H1 (cell line): ENCODE data around the gene FANK1. TPM values are rescaled to one million over a fixed set of nuclear protein-coding genes. Genes with fewer than 3 reads are reported as not detected.

Source experiments
- CREB1 ChIP-seq: IDR thresholded peaks from 2 replicates; pipeline ENCODE4 v1.6.1; 2012; ENCODE audit warnings: inconsistent platforms
- EZH2 ChIP-seq: fragments of 200-600 bp; sonication (generic); IDR thresholded peaks from 2 replicates; pipeline ENCODE4 v1.7.1; 2012; ENCODE audit warnings: low read depth, mild to moderate bottlenecking, moderate library complexity, low read length, inconsistent platforms; ENCODE audit not compliant: severe bottlenecking
- JUND ChIP-seq: IDR thresholded peaks from 2 replicates; pipeline ENCODE4 v1.6.1; 2011; ENCODE audit warnings: mild to moderate bottlenecking, improper control_type of control experiment, low read length
- MAFK ChIP-seq: IDR thresholded peaks from 2 replicates; pipeline ENCODE4 v1.6.1; 2012; ENCODE audit warnings: low read depth, mild to moderate bottlenecking, improper control_type of control experiment, low read length
- RAD21 ChIP-seq, 2 experiments: IDR thresholded peaks in 1 of 2; conservative IDR thresholded peaks in 1 of 2; 2 replicates each; pipeline ENCODE4 v1.6.1; 2011; ENCODE audit warnings: low read depth in 2 of 2, low read length in 2 of 2, improper control_type of control experiment in 1 of 2, inconsistent platforms in 1 of 2, mild to moderate bottlenecking in 1 of 2, moderate library complexity in 1 of 2
- RNF2 ChIP-seq: fragments of 200-900, 300-1000 bp; sonication (generic); IDR thresholded peaks from 2 replicates; pipeline ENCODE4 v1.7.1; 2016; ENCODE audit warnings: borderline replicate concordance, low read depth, mild to moderate bottlenecking, antibody characterized with exemption, low read length; ENCODE audit not compliant: poor library complexity, severe bottlenecking; ENCODE audit errors: missing control alignments
- SIN3A ChIP-seq, 2 experiments: IDR thresholded peaks in 1 of 2; conservative IDR thresholded peaks in 1 of 2; 2 replicates each; pipeline ENCODE4 v1.6.1; 2011 to 2012; ENCODE audit warnings: low read length in 2 of 2, improper control_type of control experiment in 1 of 2, low read depth in 1 of 2, mild to moderate bottlenecking in 1 of 2
- polyA plus RNA-seq, 7 experiments: library from polyadenylated mRNA; depleted of rRNA in 3 of 7; stranded (reverse) in 5 of 7; unstranded in 2 of 7; fragments of >200 nt in 5 of 7; fragments of 200-250 nt in 2 of 7; gene quantifications; 1 replicate in 5 of 7; 2 replicates in 1 of 7; 4 replicates in 1 of 7; pipeline versions ENCODE4 v1.2.1 to v1.2.3, GENCODE V29; 2011 to 2013; ENCODE audit warnings: missing spikeins in 2 of 7, mixed read lengths in 2 of 7
- total RNA-seq: library from RNA; stranded (reverse); fragmentation: NEBNext Ultra II Directional; extraction: Animal tissue kit (Norgen Biotek cat#: 25700); gene quantifications from 2 replicates; pipeline ENCODE4 v1.2.1, GENCODE V29; 2021
- TF ChIP-seq, protein P1 (sequence below): fragments of 300-600 bp; sonication (generic); IDR thresholded peaks from 2 replicates; pipeline ENCODE4 v1.7.1; 2012; ENCODE audit warnings: low read length, moderate library complexity, mild to moderate bottlenecking, inconsistent platforms; ENCODE audit not compliant: insufficient replicate concordance
- TF ChIP-seq, protein P2 (sequence below): IDR thresholded peaks from 2 replicates; pipeline ENCODE4 v1.6.1; 2011; ENCODE audit warnings: low read depth, mild to moderate bottlenecking, low read length; ENCODE audit not compliant: insufficient read depth

FANK1 gene
- total and polyA plus RNA-seq, 2 of the 8 experiments (the other 6 are each of a cell fraction or from before 2014, with no cell fraction given), result 1.2 TPM; not detected in 1

DNA sequence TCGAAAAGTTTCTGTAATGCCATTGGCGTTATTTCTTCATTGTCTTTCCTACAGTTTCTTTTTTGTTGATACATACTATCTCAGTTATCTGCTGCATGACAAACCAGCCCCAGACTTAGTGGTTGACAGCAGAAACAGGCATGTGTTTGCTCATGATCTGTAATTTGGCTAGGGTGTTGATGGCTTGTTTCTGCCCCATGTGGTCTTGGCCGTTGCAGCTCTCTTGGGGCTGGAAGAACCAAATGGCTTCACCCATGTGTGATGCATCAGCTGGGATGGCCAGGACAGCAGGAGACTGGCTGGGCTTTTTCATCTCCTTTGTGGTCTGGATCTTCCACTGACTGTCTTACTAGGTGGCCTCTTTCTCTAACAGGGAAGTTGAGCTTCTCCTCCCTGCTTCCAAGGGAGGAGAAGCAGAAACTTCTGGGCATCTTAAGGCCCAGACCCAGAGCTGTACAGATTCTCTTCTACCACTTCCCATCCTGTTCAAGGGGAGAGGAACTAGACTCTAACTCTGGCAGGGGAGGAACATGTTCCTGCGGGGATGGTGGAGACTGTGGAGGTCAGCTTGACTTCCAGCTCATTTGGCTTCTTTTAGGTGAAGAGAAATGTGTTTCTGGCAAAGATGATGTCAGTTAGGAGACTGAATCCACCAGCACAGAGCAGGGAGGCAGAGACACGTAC lies 89.3 kb downstream of the FANK1 start (continued):
- TF ChIP-seq, protein P1, sequence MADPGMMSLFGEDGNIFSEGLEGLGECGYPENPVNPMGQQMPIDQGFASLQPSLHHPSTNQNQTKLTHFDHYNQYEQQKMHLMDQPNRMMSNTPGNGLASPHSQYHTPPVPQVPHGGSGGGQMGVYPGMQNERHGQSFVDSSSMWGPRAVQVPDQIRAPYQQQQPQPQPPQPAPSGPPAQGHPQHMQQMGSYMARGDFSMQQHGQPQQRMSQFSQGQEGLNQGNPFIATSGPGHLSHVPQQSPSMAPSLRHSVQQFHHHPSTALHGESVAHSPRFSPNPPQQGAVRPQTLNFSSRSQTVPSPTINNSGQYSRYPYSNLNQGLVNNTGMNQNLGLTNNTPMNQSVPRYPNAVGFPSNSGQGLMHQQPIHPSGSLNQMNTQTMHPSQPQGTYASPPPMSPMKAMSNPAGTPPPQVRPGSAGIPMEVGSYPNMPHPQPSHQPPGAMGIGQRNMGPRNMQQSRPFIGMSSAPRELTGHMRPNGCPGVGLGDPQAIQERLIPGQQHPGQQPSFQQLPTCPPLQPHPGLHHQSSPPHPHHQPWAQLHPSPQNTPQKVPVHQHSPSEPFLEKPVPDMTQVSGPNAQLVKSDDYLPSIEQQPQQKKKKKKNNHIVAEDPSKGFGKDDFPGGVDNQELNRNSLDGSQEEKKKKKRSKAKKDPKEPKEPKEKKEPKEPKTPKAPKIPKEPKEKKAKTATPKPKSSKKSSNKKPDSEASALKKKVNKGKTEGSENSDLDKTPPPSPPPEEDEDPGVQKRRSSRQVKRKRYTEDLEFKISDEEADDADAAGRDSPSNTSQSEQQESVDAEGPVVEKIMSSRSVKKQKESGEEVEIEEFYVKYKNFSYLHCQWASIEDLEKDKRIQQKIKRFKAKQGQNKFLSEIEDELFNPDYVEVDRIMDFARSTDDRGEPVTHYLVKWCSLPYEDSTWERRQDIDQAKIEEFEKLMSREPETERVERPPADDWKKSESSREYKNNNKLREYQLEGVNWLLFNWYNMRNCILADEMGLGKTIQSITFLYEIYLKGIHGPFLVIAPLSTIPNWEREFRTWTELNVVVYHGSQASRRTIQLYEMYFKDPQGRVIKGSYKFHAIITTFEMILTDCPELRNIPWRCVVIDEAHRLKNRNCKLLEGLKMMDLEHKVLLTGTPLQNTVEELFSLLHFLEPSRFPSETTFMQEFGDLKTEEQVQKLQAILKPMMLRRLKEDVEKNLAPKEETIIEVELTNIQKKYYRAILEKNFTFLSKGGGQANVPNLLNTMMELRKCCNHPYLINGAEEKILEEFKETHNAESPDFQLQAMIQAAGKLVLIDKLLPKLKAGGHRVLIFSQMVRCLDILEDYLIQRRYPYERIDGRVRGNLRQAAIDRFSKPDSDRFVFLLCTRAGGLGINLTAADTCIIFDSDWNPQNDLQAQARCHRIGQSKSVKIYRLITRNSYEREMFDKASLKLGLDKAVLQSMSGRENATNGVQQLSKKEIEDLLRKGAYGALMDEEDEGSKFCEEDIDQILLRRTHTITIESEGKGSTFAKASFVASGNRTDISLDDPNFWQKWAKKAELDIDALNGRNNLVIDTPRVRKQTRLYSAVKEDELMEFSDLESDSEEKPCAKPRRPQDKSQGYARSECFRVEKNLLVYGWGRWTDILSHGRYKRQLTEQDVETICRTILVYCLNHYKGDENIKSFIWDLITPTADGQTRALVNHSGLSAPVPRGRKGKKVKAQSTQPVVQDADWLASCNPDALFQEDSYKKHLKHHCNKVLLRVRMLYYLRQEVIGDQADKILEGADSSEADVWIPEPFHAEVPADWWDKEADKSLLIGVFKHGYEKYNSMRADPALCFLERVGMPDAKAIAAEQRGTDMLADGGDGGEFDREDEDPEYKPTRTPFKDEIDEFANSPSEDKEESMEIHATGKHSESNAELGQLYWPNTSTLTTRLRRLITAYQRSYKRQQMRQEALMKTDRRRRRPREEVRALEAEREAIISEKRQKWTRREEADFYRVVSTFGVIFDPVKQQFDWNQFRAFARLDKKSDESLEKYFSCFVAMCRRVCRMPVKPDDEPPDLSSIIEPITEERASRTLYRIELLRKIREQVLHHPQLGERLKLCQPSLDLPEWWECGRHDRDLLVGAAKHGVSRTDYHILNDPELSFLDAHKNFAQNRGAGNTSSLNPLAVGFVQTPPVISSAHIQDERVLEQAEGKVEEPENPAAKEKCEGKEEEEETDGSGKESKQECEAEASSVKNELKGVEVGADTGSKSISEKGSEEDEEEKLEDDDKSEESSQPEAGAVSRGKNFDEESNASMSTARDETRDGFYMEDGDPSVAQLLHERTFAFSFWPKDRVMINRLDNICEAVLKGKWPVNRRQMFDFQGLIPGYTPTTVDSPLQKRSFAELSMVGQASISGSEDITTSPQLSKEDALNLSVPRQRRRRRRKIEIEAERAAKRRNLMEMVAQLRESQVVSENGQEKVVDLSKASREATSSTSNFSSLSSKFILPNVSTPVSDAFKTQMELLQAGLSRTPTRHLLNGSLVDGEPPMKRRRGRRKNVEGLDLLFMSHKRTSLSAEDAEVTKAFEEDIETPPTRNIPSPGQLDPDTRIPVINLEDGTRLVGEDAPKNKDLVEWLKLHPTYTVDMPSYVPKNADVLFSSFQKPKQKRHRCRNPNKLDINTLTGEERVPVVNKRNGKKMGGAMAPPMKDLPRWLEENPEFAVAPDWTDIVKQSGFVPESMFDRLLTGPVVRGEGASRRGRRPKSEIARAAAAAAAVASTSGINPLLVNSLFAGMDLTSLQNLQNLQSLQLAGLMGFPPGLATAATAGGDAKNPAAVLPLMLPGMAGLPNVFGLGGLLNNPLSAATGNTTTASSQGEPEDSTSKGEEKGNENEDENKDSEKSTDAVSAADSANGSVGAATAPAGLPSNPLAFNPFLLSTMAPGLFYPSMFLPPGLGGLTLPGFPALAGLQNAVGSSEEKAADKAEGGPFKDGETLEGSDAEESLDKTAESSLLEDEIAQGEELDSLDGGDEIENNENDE, result no peak
- TF ChIP-seq RAD21 (IDR thresholded peaks at IDR 0.05 in 1 of 2, conservative IDR thresholded peaks at IDR 0.05 in 1 of 2; ENCODE audit: low read depth in 2 of 2, low read length in 2 of 2) (no peak), MAFK (no peak), SIN3A (conservative IDR thresholded peaks at IDR 0.05 in 1 of 2, IDR thresholded peaks at IDR 0.05 in 1 of 2; ENCODE audit: low read depth in 1 of 2, low read length in 2 of 2) (no peak), EZH2 (no peak), RNF2 (no peak), JUND (no peak), CREB1 (no peak)
- TF ChIP-seq, protein P2, sequence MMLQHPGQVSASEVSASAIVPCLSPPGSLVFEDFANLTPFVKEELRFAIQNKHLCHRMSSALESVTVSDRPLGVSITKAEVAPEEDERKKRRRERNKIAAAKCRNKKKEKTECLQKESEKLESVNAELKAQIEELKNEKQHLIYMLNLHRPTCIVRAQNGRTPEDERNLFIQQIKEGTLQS, result no peak
